ENCODE data around the gene MORC4.

GRCh38 chrX:106935175-106935574, 64.8 kb downstream of the MORC4 start:
- TF ChIP-seq CTCF (IDR thresholded peaks at IDR 0.05) (no peak), POLR2A (IDR thresholded peaks at IDR 0.05) (no peak)

All from thyroid gland (tissue), 4 donors.